GM21737 (cell line): ENCODE results near the gene CSF2.
"Not testable (repeated sequence)": the region's sequence is repeated elsewhere in the genome, so short reads cannot be mapped to it uniquely, and the experiment has no call there.

Experiments used
- ATAC-seq: cut with Tn5 transposase; IDR thresholded peaks from one replicate; pipeline ENCODE4 v1.9.1; 2021; ENCODE audit warnings: mild to moderate bottlenecking, moderate library complexity; ENCODE audit not compliant: unreplicated experiment

The CSF2 gene

DNA sequence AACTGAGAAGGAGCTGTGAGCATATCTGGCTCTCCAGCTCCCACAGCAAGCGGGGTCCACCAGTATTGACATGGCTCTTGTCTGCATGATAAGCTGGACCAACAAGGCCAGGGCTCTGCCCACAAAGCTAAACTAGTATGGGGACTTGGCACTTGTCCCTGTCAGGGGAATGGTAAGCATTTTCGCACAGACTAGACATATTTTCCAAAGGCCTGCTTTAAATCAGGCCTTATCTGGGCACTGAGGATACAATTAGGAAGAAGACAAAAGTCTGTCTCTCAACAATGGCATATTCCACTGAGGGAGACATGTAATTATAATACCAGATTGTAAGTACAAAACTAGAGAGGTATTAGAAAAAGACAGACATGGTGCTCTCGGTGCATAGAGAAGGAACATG is 32.1 kb downstream of the CSF2 start:
- ATAC-seq: no peak

- ATAC-seq: not testable (repeated sequence)
Observed at GRCh38 chr5:132108495-132108894, 34.9 kb downstream of the CSF2 start.

GRCh38 chr5:132108957-132109356 is 35.4 kb downstream of the CSF2 start:
- not testable (repeated sequence) for ATAC-seq

DNA sequence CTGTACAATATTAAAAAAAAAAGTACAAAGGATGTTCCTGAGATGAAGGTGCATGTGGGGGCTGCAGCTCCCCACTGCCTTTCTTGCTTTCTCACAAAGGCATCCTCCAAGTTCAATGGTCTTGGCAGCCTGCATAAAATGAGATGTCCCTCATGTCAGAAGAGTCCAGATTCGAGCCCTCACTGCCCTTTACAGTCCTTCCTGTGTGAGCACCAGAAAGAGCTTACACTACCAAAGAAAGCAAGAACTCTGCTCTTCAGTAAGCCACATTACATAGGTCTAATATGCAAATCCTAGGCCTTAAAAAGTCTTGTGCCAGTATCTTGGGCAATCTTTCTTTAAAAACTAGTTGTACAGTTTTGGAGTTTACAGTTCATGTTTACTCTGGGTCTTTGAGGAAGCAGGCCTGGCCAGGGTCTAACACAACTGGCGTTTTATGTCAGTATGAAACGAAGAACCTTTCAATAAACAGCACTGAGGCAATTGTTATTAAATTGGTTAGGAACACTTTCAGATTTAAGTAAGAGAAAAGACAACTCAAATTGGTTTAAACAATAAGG is 36.0 kb downstream of the CSF2 start:
- no peak for ATAC-seq

GRCh38 chr5:132110195-132110594 is 36.6 kb downstream of the CSF2 start:
- no peak for ATAC-seq

GRCh38 chr5:132110930-132111329 is 37.3 kb downstream of the CSF2 start:
- no peak for ATAC-seq

DNA sequence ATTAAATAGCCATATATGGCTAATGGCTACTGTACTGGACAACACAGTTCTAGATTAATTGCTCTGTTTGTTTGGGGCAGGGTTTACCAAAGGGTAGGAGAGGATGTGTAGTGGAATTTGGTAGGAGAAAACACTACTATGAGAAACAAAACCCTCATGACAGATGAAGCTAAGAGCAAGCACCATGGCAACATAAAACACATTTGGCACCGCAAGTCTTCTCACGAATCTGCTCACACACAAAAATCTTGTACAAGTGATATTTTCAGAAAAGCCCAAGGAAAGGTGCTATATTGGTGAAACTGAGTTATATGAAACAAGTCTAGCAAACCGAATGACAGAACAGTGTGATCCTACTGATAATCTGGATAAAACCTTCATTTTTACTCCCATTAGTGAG is 38.5 kb downstream of the CSF2 start:
- no peak for ATAC-seq

GRCh38 chr5:132114150-132115121 is 40.8 kb downstream of the CSF2 start:
- ATAC-seq: no peak

- ATAC-seq: no peak
Observed at GRCh38 chr5:132115375-132115774, 41.8 kb downstream of the CSF2 start.

DNA sequence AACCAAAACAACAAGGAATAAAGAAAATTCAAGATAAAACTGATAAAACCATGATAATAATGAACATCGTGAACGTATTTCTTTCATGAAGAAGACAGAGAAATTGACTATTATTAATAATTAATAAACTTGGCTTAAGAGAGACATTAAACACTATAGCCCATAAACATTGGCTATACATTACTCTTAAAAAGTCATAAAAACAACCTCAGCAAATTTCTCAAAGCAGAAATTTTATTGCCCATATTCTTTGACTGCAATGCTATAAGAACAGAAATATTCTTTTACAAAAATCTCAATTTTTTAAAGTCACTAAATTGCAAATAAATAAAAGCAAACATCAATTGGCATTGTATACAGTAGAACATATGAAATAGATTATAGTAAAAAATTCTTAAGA is 42.5 kb downstream of the CSF2 start:
- no peak for ATAC-seq

GRCh38 chr5:132116909-132117489 is 43.4 kb downstream of the CSF2 start:
- not testable (repeated sequence) for ATAC-seq

- ATAC-seq: not testable (repeated sequence)
Observed at GRCh38 chr5:132120717-132121116, 47.1 kb downstream of the CSF2 start.

DNA sequence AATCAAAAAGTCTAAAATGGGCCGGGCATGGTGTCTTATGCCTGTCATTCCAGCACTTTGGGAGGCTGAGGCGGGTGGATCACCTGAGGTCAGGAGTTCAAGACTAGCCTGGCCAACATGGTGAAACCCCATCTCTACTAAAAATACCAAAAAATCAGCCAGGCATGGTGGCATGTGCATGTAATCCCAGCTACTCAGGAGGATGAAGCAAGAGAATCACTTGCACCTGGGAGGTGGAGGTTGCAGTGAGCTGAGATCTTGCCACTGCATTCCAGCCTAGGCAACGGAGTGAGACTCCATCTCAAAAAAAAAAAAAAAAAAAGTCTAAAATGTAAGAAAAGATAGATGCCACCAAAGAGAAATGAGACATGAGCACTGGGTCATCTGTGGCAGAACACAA is 49.4 kb downstream of the CSF2 start:
- ATAC-seq: not testable (repeated sequence)

DNA sequence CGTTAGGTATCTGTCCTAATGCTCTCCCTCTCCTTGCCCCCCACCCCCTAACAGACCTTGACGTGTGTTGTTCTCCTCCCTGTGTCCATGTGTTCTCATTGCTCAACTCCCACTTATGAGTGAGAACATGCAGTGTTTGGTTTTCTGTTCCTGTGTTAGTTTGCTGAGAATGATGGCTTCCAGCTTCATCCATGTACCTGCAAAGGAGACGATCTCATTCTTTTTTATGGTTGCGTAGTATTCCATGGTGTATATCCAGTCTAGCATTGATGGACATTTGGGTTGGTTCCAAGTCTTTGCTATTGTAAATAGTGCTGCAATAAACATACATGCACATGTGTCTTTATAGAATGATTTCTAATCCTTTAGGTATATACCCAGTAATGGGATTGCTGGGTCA is 50.0 kb downstream of the CSF2 start:
- not testable (repeated sequence) for ATAC-seq
